Stimulated activated CD8-positive, alpha-beta memory T cell treated with anti-CD3 and anti-CD28 coated beads, Interleukin-12 subunit alpha, Interleukin-12 subunit beta, amount 100 ng/mL, for 4 hours (primary cell): Measurements from ENCODE around the gene TSHZ2.

Source experiments
- DNase-seq: peaks from one replicate; pipeline ENCODE4 v3.0.0-alpha.2; 2020; ENCODE audit warnings: low read depth

The TSHZ2 gene

DNA sequence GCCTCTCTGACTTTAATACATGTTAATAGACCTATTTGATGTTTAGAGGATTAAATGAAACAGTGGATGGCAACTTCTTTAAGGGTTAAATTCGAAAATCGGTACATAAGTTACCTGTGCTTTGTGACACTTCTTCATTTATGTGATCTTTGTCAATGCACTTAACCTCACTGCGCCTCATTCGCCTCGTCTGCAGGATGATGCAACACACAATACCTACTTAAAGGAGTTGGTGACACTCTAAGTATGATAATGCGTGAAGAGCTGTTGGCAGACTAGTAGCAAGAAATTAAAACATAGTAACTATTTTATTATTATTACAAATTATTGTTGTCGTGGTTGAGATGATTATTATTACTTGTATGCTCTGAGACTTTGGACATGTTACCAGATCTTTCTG, 92.8 kb downstream of the TSHZ2 start:
- no peak for DNase-seq

GRCh38 chr20:53068241-53068640, 96.1 kb downstream of the TSHZ2 start:
- no peak for DNase-seq

DNA sequence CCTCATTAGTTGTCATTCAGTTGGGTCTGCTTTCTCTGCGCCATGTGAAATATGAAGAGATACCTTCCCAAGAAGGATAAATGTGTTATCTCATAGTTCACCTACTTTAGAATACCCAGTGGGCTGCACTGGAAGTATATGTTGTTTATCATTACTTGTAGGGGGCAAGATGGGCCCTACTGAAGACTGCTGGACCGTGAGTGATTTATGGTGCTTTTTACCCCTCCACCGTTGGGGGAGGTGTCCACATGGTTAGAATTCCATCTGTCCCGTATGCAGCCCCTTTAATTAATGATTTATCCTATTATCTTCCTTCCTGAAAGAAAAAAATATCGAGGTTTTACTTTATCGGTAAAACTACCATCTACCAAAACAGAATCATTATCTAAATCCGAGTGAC, 97.0 kb downstream of the TSHZ2 start:
- DNase-seq, result no peak

DNA sequence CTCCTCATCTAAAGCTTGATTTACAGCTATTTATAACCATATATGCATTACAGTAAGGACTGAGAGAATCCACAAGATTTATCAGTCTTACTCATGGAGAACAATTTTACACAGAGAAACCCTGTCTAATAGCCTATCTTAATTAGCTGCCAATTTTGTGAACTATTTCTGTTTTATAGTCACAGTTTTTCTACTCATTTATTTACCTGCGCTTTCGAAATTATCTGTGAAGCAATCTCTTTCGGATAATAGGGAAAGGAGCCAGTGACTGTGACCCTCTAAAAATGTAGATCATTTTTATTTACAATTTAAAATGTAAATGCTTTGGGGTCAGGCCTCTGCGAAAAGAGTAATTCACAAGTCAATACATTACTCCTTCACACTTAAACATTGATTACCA, 98.1 kb downstream of the TSHZ2 start:
- no peak for DNase-seq

- DNase-seq, result no peak
These were observed 98.7 kb downstream of the TSHZ2 start for GRCh38 chr20:53070706-53071392.

DNA sequence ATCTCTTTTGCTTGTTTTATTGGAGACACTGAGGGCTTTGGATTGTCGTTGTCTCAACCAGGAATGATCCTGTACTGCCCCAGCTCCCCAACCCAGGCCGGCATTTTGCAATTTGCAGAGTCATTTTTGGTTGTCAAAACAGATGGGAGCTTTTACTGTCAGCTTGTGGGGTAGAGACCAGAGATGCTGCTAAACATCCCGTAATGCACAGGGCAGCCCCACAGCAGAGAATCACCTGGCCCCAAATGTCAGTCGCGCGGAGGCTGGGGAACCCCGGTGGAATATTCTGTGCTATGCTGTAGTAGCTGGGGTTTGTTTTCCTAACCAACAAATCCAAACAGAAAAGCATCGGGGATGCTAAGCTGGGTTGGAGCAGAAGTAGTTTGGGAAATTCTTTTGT, 99.7 kb downstream of the TSHZ2 start:
- no peak for DNase-seq

GRCh38 chr20:53072923-53073579, 100.9 kb downstream of the TSHZ2 start:
- no peak for DNase-seq

- no peak for DNase-seq
These were observed 101.7 kb downstream of the TSHZ2 start for GRCh38 chr20:53073636-53074415.

DNA sequence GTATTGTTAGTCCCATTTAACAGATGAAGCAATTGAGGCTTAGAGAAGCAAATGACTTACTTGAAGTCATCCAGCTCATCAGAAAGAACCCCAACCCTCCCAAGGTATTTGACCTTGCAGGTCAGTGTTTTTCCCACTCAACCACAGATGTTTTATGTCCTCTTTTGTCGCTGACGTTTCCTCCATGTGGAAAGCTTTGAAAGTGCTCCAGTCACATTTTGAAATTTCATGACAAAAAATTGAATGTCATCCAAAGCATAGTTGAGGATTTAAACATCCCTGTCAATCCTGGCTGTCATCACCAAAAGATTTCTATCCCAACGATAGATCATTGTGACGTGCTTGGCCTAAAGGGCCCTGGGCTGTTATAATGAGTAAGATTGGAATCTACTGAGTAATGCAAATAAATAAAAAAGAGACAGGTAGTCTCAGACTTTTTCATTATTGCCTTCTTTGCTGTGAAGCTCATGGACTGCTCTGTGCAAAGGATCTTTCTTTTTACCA, 102.7 kb downstream of the TSHZ2 start:
- DNase-seq, result no peak

GRCh38 chr20:53076668-53077067, 104.5 kb downstream of the TSHZ2 start:
- DNase-seq, result no peak

DNA sequence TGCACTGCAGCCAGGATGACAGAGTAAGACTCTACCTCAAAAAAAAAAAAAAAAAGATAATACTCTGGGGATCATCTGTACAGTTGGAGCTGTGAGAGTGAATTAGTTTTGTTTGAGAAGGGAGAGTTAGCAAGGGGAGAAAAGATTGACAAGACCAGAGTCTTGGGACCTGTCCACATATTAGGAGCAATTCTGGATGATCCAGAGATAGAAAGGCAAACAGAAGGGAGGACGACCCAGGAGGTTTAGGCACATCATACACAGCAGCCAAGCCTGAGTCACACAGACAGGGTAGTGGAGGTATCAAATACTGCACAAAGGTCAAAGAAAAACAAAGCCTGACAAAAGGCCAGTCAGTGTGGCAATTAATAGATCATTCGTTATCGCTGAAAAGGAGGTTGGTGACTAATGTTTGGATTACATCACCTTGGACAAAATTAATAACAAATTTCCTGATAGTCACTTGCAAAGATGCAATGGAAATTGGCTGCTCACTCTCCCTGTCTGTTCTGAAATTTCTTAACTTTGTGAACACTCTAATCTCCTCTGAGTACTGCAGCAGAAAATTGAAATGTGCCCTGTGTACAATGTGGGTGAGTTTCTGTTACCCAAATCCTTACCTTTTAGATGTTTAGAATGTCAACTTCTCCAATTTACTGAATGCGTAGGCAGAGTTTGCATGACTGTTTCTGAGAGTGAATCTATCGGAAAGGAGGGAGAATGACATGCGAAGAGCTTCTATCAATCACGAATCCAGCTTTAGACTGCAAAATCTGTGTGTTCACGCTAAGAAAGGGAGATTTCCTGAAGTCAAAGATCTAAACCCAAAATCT, 105.4 kb downstream of the TSHZ2 start:
- no peak for DNase-seq

GRCh38 chr20:53078761-53079160, 106.6 kb downstream of the TSHZ2 start:
- no peak for DNase-seq

DNA sequence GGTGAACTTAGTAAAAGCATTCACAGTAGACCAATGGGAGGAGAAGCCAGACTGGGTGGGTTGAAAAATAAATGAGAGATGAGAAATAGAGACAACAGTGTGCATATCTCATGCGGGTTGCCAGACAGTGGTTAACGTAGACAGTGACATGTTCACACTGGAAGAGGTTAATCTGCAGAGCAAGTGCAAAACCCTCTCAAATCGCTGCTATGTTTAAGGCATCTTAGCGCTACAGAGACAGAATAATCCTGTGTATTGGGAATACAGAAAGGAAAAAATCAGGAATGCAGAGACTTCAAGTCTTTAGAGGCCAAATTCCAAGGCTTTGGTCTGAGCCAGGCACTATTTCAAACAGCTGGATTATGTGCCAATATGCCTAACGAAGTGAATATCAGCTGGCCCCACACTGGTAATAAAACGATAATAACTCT, 107.1 kb downstream of the TSHZ2 start:
- no peak for DNase-seq

DNA sequence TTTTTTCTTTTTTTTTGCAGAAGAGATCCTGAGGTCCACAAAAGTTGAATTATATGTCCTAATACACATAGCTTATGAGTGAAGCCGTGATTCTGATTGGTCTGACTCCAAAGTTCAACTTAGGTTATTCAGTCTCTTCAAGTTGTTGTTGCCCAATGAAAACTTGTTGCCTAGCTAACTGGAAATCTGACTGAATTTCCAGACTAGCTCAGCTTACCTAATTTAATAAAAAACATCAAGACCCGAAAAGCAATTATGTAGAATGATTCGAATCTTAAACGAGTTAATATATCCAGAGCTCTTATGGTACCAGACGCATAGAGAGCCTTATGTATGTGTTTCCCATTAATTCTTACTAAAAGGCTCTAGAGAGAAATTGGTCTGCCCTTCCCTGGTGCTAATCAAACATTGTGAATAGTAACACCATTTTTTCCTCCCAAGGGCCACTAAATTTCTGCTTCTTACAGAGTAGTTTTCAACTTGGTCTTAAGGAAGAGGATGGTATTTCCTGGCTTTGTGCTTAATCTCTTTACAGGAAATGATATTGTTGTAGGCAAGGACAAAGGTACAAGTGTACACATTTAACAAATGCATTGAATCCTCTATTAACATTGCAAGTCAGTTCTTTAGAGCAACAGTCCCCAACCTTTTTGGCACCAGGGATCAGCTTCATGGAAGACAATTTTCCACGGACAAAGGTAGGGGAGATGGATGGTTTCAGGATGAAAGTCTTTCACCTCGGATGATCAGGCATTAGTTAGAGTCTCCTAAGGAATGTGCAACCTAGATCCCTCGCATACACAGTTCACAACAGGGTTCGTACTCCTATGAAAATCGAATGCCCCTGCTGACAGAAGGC, 107.9 kb downstream of the TSHZ2 start:
- DNase-seq, result no peak

- no peak for DNase-seq
These were observed 108.5 kb downstream of the TSHZ2 start for GRCh38 chr20:53080687-53080962.

DNA sequence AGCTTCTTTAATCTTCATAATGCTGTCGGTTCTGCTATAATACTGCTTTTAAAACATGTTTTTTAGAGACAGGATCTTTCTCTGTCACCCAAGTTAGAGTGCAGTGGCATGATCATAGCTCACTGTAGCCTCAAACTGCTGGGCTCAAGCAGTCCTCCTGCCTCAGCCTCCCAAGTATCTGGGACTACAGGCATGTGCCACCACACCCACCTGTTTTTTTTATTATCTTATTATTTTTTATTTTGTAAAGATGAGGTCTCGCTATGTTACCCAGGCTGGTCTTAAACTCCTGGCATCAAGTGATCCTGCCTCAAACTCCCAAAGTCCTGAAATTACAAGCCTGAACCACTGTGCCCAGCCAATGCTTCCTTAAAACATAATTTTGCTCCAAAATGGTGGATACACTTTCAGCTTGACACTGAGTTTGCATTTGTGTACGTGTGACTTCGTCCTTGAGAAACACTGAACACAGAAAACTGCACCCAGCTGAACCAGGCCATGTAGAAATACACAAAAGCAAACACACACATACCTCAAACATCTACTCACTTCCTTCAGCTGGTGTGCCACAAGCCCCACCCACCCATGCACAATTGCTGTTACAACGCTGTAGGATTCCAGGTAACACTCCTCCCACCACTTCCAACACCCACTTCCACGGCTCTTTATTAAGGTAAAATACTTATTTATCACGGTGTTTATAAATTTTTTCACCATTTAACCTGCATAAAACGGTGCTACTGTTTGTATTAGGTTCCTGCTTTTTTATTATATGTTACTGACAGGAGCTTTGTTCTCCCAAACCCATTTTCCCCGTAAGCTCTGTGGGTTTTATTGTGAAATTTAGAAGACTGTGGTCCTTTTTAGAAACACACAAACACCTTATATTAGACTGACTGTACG, 109.1 kb downstream of the TSHZ2 start:
- no peak for DNase-seq

GRCh38 chr20:53081916-53082863, 110.0 kb downstream of the TSHZ2 start:
- DNase-seq, result no peak

- no peak for DNase-seq
These were observed 111.3 kb downstream of the TSHZ2 start for GRCh38 chr20:53083411-53083810.

DNA sequence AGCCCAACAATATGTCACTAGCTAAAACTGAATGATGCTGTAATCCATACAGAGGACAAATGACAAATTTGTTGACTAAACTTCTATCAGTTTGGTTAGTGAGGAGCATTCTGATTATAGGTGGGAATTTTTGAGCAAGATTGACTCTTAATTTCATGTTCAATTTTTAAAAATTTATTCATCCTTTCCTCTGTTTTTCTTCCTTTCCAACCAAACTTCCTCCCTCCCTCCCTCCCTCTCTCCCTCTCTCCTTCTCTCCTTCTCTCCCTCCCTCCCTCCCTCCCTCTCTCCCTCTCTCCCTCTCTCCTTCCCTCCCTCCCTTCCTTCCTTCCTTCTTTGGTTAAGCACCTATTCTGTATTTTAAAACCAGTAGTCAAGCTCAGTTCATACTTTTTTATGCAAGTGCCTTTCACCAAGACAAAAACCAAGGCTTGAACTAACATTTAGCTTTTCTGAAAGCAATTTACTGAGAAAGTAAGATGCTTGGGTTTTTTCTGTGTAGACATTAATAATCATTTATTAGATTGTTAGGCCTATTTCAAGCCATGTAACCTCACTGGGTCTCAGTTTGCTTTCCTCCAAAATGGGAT, 112.3 kb downstream of the TSHZ2 start:
- DNase-seq, result no peak
